GM12873 (cell line): ENCODE data around the gene DCUN1D1.

Source experiments
- TF ChIP-seq, protein P1 (sequence below): IDR thresholded peaks from 2 replicates; pipeline ENCODE4 v1.5.1; 2012; ENCODE audit warnings: low read depth, mild to moderate bottlenecking, moderate library complexity, low read length, control low read depth; ENCODE audit not compliant: insufficient read depth; ENCODE audit errors: missing control alignments

Gene DCUN1D1

DNA sequence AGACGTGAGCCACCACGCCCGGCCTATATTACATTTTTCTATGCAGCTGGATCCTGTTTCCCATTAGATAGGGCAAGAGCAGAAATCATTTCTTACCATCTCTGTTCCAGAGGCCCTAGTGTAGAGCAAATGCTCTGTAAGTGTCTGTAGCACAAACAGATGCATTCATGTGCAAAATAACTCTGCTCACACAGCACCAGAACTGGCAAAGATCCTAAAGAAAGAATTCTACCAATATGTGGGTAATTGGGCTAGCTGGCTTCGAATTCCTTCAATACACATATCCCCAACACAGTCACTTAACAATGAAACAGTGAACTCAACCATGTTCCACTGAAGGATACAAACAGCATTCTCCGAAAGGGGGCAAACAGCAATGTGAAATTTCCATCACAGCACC is 32.7 kb upstream of the DCUN1D1 start:
- TF ChIP-seq, protein P1, sequence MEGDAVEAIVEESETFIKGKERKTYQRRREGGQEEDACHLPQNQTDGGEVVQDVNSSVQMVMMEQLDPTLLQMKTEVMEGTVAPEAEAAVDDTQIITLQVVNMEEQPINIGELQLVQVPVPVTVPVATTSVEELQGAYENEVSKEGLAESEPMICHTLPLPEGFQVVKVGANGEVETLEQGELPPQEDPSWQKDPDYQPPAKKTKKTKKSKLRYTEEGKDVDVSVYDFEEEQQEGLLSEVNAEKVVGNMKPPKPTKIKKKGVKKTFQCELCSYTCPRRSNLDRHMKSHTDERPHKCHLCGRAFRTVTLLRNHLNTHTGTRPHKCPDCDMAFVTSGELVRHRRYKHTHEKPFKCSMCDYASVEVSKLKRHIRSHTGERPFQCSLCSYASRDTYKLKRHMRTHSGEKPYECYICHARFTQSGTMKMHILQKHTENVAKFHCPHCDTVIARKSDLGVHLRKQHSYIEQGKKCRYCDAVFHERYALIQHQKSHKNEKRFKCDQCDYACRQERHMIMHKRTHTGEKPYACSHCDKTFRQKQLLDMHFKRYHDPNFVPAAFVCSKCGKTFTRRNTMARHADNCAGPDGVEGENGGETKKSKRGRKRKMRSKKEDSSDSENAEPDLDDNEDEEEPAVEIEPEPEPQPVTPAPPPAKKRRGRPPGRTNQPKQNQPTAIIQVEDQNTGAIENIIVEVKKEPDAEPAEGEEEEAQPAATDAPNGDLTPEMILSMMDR = no peak

DNA sequence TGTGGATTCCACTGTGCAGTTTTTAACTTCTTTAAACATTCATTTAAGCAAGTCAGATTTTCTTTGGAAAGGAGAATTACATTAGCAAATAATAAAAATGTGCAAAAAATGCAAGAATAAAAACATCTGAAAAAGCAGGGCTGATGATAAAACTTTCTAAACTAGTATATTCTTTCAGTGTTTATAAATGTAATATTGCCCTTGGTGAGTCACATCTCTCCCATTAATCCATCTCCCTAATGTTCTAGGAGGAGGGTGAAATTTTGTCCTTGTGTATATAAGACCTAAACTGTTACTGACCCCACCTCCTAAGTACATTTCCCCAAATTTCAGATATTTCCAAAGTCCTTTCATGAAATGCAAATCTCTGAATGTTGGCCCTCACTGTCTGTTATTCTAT is 28.5 kb upstream of the DCUN1D1 start:
- TF ChIP-seq, protein P1 = no peak

DNA sequence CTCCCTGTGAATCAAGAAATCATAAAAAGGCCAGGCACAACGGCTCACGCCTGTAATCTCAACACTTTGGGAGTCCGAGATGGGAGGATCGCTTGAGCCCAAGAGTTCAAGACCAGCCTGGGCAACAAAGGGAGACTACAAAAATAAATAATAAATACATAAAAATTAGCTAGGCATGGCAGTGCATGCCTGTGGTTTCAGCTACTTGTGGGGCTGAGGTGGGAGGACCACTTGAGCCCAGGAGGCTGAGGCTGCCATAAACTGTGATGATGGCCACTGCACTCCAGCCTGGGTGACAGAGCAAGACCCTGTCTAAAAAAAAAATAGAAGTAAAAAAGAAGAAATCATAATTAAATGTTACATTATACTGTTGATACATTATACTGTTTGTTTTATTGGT is 28.0 kb upstream of the DCUN1D1 start:
- TF ChIP-seq, protein P1 = no peak

DNA sequence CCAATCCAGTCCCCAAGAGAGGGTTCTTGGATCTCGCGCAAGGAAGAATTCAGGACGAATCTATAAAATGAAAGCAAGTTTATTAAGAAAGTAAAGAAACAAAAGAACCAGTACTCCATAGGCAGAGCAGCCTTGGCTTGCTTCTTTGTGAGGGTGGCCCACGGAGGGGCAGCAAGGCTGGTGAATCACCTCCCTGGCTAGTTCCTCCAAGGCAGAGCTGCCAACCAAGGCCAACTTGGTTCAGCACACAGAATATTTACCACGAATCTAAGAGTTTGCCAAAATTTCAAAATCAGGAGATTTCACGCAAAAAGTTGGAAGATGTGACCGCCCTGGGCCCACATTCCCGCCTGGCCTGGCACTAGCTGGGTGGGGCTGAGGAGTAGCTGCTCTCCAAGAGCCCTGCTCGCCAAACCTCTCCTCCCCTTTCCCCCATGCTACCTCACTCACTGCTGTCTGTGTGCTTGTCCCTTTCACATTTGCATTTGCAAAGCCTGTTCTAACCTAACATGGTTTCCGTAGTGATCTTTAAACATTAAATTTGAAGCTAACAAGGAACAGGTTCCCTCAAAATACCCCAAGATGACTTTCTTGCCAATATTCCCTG is 26.2 kb upstream of the DCUN1D1 start:
- TF ChIP-seq, protein P1 = no peak

DNA sequence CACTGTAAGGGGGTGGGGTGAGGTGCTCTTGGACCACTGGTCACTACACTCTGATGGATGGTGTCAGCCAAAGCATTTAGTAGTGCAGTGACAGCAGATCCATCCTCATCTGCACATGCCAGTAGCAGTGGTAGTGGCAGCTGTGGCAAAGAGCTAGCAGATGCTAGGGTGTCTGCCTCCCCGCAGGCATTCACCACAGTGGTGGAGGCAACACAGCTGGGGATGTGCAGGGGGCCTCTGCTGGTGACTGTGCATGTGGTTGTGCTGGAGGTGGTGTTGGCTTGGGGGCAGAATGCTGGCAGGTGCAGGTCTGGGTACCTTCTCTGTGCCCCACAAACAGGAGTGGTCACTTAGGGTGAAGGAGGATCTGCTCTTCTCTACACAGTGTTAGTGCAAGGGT is 19.4 kb upstream of the DCUN1D1 start:
- TF ChIP-seq, protein P1 = no peak

DNA sequence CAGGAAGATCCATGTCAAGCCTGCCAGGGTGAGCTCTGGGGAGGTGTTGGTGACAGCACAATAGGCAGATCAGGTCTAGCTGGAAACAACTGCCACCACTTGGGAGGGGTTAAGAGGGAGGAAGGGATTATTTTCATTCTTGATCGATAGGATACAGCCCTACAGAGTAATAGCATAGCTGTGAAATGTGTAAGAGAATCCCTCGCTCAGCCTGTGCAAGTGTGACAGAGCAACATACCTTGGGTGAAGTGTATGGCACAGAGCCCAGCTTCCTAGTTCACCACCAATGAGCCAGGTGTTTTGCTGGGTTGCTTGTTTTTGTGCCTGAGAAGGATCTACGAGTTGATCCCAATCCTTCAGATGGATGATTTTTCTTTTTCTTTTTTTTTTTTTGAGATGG is 9.2 kb upstream of the DCUN1D1 start:
- TF ChIP-seq, protein P1 = no peak

DNA sequence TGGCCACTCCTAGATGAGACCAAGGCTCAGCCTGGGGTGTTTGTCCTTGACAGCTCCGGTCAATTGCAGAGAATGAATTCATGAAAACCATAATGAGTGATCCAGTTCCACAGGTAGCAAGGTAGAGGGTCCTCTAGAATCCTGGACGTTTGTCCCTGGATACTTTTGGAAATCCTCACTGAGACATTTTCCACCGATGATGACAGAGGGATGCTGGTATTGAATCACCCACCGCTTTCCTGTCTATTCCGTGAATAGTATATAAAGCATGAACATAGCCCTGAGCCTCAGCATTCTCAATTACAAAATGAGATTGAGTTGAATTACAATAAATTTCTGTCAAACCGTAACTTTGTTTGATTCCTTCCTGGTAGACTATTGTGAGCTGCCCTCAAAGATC is 5.7 kb upstream of the DCUN1D1 start:
- TF ChIP-seq, protein P1 = no peak
